ENCODE data around the gene SLC27A5. TPM values are rescaled to one million over a fixed set of nuclear protein-coding genes. Genes with fewer than 3 reads are reported as not detected.
"Not testable (repeated sequence)": the region's sequence is repeated elsewhere in the genome, so short reads cannot be mapped to it uniquely, and the experiment has no call there.

Gene SLC27A5
- total RNA-seq, 1 donor from 2014 or later, result 10.2 TPM

GRCh38 chr19:58451358-58452101 lies 60.3 kb downstream of the SLC27A5 start, which contains the start of gene ZNF324B:
Gene ZNF324B (plus strand): TSS chr19:58451622. CDS start chr19:58453702, 2,080 bp downstream.
- ATAC-seq (ENCODE audit: low read depth), result peak; percentile 98
- TF ChIP-seq, protein P1, sequence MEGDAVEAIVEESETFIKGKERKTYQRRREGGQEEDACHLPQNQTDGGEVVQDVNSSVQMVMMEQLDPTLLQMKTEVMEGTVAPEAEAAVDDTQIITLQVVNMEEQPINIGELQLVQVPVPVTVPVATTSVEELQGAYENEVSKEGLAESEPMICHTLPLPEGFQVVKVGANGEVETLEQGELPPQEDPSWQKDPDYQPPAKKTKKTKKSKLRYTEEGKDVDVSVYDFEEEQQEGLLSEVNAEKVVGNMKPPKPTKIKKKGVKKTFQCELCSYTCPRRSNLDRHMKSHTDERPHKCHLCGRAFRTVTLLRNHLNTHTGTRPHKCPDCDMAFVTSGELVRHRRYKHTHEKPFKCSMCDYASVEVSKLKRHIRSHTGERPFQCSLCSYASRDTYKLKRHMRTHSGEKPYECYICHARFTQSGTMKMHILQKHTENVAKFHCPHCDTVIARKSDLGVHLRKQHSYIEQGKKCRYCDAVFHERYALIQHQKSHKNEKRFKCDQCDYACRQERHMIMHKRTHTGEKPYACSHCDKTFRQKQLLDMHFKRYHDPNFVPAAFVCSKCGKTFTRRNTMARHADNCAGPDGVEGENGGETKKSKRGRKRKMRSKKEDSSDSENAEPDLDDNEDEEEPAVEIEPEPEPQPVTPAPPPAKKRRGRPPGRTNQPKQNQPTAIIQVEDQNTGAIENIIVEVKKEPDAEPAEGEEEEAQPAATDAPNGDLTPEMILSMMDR (IDR thresholded peaks at IDR 0.05), result no peak
- ChIA-PET CTCF (no interaction called here), POLR2A (interaction anchor here (0.6 to 1.6 kb wide), 18 partner anchors 11 to 173 kb away, joined by 3 to 13 read pairs (median 4); partner anchors contain the start of genes CHMP2A, ERVK3-1, TRIM28 and ZBTB45)
- Mint-ChIP-seq H3K36me3 (ENCODE audit: low read depth) (peaks cover 23% of the 10 kb centered on the region), H3K4me3 (peak within 1 kb of the TSS; percentile 86), H3K4me1 (peaks cover 16% of the 10 kb centered on the region), H3K27me3 (peaks cover 15% of the 10 kb centered on the region), H3K9me3 (peaks cover 3% of the 10 kb centered on the region), H3K27ac (peak within 1 kb of the TSS; percentile 79)
- intact Hi-C loops (cut with micrococcal nuclease), result loop anchor here (1.0 to 2.0 kb wide), 6 partner anchors 11 to 71 kb away; partner anchors contain the start of genes ZNF132, ZNF446, ZNF584 and ZNF837
- peak; percentile 94 for DNase-seq

DNA sequence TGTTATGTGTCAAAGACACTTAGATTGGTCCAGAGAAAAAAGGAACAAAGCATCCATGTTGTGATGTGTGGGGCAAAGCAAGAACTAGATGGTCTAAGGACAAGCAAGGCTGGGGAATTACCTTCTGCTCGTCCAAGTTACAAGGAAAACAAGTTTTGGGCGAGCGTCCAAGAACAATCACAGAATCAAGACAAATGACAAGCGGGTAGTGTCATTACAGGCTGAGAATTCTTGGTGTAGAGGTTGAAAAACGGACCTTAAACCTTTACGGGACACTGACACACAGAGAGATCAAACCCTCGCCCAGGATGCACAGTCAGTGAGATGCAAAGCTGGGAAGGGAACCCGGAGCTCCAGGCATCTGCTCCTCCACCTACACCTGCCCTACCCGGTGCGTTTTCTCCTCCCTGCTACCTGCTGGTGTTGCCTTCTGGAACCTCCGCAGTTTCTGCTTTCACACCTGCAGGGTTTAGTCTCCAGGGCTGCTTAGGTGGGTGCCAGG lies 60.9 kb downstream of the SLC27A5 start:
- ATAC-seq (ENCODE audit: low read depth), result no peak
- H3K27ac Mint-ChIP-seq, result peak overlapping the region; percentile 79
- peaks cover 3% of the 10 kb centered on the region for H3K9me3 Mint-ChIP-seq
- no peak for DNase-seq
- intact Hi-C loops (cut with micrococcal nuclease), result loop anchor here (1.0 to 2.0 kb wide), 6 partner anchors 11 to 70 kb away; partner anchors contain the start of genes ZNF132, ZNF446, ZNF584 and ZNF837
- H3K4me3 Mint-ChIP-seq, result peak overlapping the region; percentile 86
- POLR2A ChIA-PET, result interaction anchor here (0.6 to 1.6 kb wide), 18 partner anchors 10 to 172 kb away, joined by 3 to 13 read pairs (median 4); partner anchors contain the start of genes CHMP2A, ERVK3-1, TRIM28 and ZBTB45
- peaks cover 17% of the 10 kb centered on the region for H3K36me3 Mint-ChIP-seq (ENCODE audit: low read depth)
- peaks cover 16% of the 10 kb centered on the region for H3K4me1 Mint-ChIP-seq
- H3K27me3 Mint-ChIP-seq, result peaks cover 19% of the 10 kb centered on the region
- TF ChIP-seq, protein P1 (IDR thresholded peaks at IDR 0.05), result no peak
- CTCF ChIA-PET, result no interaction called here

- CTCF ChIA-PET; H3K27ac Mint-ChIP-seq; DNase-seq; ATAC-seq (ENCODE audit: low read depth); POLR2A ChIA-PET; H3K4me3 Mint-ChIP-seq; H3K9me3 Mint-ChIP-seq: not testable (repeated sequence)
- H3K36me3 Mint-ChIP-seq (ENCODE audit: low read depth), result peaks cover 15% of the 10 kb centered on the region
- H3K4me1 Mint-ChIP-seq, result peaks cover 16% of the 10 kb centered on the region
- H3K27me3 Mint-ChIP-seq, result peaks cover 19% of the 10 kb centered on the region
- intact Hi-C loops (cut with micrococcal nuclease), result loop anchor here (2.0 kb wide), 1 partner anchor 69 kb away; the partner anchor contains the start of gene ZNF837
Observed at GRCh38 chr19:58449980-58450379, 61.8 kb downstream of the SLC27A5 start.

DNA sequence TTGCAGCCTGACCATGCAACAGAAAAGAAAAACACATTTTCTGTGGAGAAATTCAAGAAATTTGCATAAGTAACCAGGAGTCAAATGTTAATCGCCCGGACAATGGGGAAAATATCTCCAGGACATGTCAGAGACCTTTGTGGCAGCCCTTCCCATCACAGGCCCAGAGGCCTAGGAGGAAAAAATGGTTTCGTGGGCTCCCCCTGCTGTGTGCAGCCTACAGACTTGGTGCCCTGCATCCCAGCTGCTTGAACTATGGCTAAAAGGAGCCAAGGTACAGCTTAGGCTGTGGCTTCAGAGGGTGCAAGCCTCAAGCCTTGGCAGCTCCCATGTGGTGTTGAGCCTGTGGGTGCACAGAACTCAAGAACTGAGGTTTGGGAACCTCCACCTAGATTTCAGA lies 62.9 kb downstream of the SLC27A5 start:
- DNase-seq; intact Hi-C loops (cut with micrococcal nuclease); H3K9me3 Mint-ChIP-seq; ATAC-seq (ENCODE audit: low read depth); H3K27ac Mint-ChIP-seq; H3K4me3 Mint-ChIP-seq; H3K36me3 Mint-ChIP-seq (ENCODE audit: low read depth); CTCF ChIA-PET; POLR2A ChIA-PET: not testable (repeated sequence)
- Mint-ChIP-seq H3K27me3 (peaks cover 24% of the 10 kb centered on the region), H3K4me1 (peaks cover 16% of the 10 kb centered on the region)

Other genes starting within 250 kb of the SLC27A5 start
- gene ZNF8, start 233.0 kb downstream of the SLC27A5 start, total RNA-seq, result 4.7 and 5.3 TPM in 2 replicates
- gene ERVK3-1, start 206.6 kb downstream of the SLC27A5 start, total RNA-seq, result 61.4 and 74.3 TPM in 2 replicates
- 4.7 and 4.8 TPM in 2 replicates for gene ZSCAN22, start 185.0 kb downstream of the SLC27A5 start, total RNA-seq
- gene A1BG, start 158.5 kb downstream of the SLC27A5 start, total RNA-seq, result 21.8 and 26.8 TPM in 2 replicates
- 1.7 and 2.1 TPM in 2 replicates for gene ZNF497, start 149.2 kb downstream of the SLC27A5 start, total RNA-seq
- gene ZNF837, start 131.0 kb downstream of the SLC27A5 start, total RNA-seq, result 3.1 and 3.5 TPM in 2 replicates
- 1,982 and 2,193 TPM in 2 replicates for gene RPS5, start 124.7 kb downstream of the SLC27A5 start, total RNA-seq
- gene RNF225, start 116.3 kb downstream of the SLC27A5 start, total RNA-seq, result 0.44 TPM in 1 of 2 replicates, not detected in the other
- 8.6 and 9.6 TPM in 2 replicates for gene ZNF584, start 103.3 kb downstream of the SLC27A5 start, total RNA-seq
- 9.2 and 10.4 TPM in 2 replicates for gene ZNF132, start 71.8 kb downstream of the SLC27A5 start, total RNA-seq
- gene ZNF324B, start 60.4 kb downstream of the SLC27A5 start, total RNA-seq, result 11.1 and 11.7 TPM in 2 replicates
- 11.8 and 13.1 TPM in 2 replicates for gene ZNF324, start 44.9 kb downstream of the SLC27A5 start, total RNA-seq
- 9.6 and 10.4 TPM in 2 replicates for gene ZNF446, start 35.6 kb downstream of the SLC27A5 start, total RNA-seq
- 18.0 and 20.2 TPM in 2 replicates for gene ZBTB45, start 7.8 kb upstream of the SLC27A5 start, total RNA-seq
- 380 and 407 TPM in 2 replicates for gene TRIM28, start 32.1 kb upstream of the SLC27A5 start, total RNA-seq
- gene CHMP2A, start 43.1 kb upstream of the SLC27A5 start, total RNA-seq, result 95.6 and 96.3 TPM in 2 replicates
- 55.1 and 66.7 TPM in 2 replicates for gene UBE2M, start 46.6 kb upstream of the SLC27A5 start, total RNA-seq
- 41.9 and 54.5 TPM in 2 replicates for gene MZF1, start 61.3 kb upstream of the SLC27A5 start, total RNA-seq